ENCODE measurements around the gene CEP112. TPM values are rescaled to one million over a fixed set of nuclear protein-coding genes. Genes with fewer than 3 reads are reported as not detected.
"Not testable (repeated sequence)": the region's sequence is repeated elsewhere in the genome, so short reads cannot be mapped to it uniquely, and the experiment has no call there.

CEP112 gene
- total and polyA plus RNA-seq, 3 donors from 2014 or later = 50.2 to 107 (median 78.8) TPM

DNA sequence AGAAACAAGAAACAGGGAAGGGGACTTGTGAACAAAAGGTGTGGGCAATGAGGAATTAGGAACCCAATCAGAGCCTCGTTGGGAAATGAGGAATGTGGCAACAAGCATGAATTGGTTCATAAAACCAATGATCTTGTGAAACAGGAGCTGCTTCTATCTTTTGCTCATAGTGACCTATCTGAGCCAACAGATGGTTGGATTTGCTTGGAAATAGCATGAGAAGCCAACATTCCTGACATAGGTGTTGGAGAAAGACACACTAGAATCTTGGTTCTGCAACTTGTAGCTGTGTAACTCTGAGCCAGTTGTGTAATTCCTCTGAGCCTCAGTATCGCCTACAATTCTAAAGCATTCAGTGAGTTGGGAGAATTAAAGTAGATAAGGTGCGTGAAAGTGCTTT, 378.6 kb downstream of the CEP112 start:
- Histone ChIP-seq H3K27ac (no peak overlapping the region), H3K36me3 (ENCODE audit: low read depth, missing control alignments) (no peaks in the 10 kb centered on the region), H3K9me3 (no peaks in the 10 kb centered on the region), H3K27me3 (no peaks in the 10 kb centered on the region), H3K4me3 (no peak overlapping the region), H3K4me1 (no peaks in the 10 kb centered on the region)
- TF ChIP-seq, protein P1, sequence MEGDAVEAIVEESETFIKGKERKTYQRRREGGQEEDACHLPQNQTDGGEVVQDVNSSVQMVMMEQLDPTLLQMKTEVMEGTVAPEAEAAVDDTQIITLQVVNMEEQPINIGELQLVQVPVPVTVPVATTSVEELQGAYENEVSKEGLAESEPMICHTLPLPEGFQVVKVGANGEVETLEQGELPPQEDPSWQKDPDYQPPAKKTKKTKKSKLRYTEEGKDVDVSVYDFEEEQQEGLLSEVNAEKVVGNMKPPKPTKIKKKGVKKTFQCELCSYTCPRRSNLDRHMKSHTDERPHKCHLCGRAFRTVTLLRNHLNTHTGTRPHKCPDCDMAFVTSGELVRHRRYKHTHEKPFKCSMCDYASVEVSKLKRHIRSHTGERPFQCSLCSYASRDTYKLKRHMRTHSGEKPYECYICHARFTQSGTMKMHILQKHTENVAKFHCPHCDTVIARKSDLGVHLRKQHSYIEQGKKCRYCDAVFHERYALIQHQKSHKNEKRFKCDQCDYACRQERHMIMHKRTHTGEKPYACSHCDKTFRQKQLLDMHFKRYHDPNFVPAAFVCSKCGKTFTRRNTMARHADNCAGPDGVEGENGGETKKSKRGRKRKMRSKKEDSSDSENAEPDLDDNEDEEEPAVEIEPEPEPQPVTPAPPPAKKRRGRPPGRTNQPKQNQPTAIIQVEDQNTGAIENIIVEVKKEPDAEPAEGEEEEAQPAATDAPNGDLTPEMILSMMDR (IDR thresholded peaks at IDR 0.05) = no peak
- no peak for TF ChIP-seq POLR2A (IDR thresholded peaks at IDR 0.05)
- no peak for DNase-seq
- intact Hi-C loops (cut with DNase I; ENCODE audit: low total_unique reads) = no loop called here
- 78 to 90% methylated on average over 3 of the region's 3 CpGs for WGBS, 2 donors

DNA sequence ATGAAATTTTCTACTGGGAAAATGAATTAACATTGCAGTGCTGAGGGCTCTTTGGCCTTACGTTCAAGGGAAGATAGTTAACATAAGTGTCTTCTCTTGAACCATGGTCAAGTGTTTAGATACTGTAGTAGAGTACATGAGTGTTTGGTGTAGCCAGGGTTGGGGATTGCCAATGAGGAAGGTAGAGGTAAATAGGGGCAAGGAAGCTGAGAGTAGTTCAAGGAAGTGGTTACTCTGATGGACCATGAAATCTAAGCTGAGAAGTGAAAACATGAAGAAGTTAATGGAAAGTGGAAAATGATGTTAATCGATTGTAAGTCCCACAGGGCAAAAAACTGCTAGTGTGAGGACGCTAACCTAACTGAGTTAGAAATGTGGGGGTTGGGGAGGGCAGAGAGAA, 380.9 kb downstream of the CEP112 start:
- Histone ChIP-seq H3K27me3 (no peaks in the 10 kb centered on the region), H3K27ac (no peak overlapping the region), H3K36me3 (ENCODE audit: low read depth, missing control alignments) (no peaks in the 10 kb centered on the region), H3K4me3 (no peak overlapping the region), H3K4me1 (no peaks in the 10 kb centered on the region), H3K9me3 (no peaks in the 10 kb centered on the region)
- intact Hi-C loops (cut with DNase I; ENCODE audit: low total_unique reads) = no loop called here
- DNase-seq = no peak
- TF ChIP-seq, protein P1 (IDR thresholded peaks at IDR 0.05) = no peak
- TF ChIP-seq POLR2A (IDR thresholded peaks at IDR 0.05) = no peak
- WGBS, 2 donors = 62 to 67% methylated on average over 3 of the region's 3 CpGs

DNA sequence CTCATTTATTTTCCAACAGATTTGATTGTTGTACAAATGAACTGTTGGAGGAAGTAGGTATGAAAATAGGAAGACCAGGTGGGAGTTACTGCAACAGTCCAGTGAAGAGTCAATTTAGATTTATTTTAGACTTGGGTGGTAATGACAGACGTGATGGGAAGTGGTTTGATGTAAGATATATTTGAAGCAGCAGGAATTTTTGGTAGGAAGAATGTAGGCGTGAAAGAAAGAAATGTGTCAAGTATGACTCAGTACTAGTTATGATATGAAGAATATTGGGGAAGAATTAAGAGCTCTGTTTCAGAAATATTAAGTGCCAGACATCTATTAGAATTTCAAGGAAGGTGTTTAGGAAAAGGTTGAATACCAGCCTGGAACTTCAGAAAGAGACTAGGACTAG, 382.6 kb downstream of the CEP112 start:
- intact Hi-C loops (cut with DNase I; ENCODE audit: low total_unique reads) = no loop called here
- 80 to 85% methylated on average over 2 of the region's 2 CpGs for WGBS, 2 donors
- no peak overlapping the region for H3K27ac ChIP-seq

DNA sequence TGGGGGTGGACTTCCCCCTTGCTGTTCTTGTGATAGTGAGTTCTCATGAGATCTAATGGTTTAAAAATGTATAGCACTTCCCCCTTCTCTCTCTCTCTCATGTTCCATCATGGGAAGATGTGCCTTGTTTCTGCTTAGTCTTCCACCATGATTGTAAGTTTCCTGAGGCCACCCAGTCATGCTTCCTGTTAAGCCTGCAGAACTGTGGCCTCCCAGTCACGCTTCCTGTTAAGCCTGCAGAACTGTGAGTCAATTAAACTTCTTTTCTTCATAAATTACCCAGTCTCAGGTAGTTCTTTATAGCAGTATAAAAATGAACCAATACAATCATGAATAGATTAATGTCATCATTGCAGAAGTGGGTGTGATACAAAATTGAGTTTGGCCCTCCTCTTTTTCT, 383.4 kb downstream of the CEP112 start:
- H3K4me1 ChIP-seq; DNase-seq; intact Hi-C loops (cut with DNase I; ENCODE audit: low total_unique reads); H3K9me3 ChIP-seq; H3K27ac ChIP-seq; H3K4me3 ChIP-seq; H3K27me3 ChIP-seq; H3K36me3 ChIP-seq (ENCODE audit: low read depth, missing control alignments): not testable (repeated sequence)
- 96 to 100% methylated on average over 1 of the region's 1 CpG for WGBS, 2 donors

More for the DNA sequence above, 382.6 kb downstream of the CEP112 start:
- H3K4me1 ChIP-seq = no peaks in the 10 kb centered on the region
- H3K9me3 ChIP-seq = no peaks in the 10 kb centered on the region
- no peak for DNase-seq
- TF ChIP-seq, protein P1 (IDR thresholded peaks at IDR 0.05) = no peak
- TF ChIP-seq POLR2A (IDR thresholded peaks at IDR 0.05) = no peak
- no peak overlapping the region for H3K4me3 ChIP-seq
- H3K36me3 ChIP-seq (ENCODE audit: low read depth, missing control alignments) = no peaks in the 10 kb centered on the region
- no peaks in the 10 kb centered on the region for H3K27me3 ChIP-seq

DNA sequence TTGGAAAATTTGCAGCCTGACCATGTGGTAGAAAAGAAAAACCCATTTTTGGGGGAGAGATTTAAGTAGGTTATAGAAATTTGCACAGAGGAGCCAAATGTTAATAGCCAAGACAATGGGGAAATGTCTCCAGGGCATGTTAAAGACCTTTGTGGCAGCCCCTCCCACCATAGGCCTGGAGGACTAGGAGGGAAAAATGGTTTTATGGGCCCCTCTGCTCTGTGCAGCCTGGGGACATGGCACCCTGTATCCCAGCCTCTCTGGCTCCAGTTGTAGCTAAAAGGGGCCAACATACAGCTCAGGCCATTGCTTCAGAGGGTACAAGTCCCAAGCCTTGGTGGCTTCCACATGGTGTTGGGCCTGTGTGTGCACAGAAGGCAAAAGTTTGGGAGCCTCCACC, 384.6 kb downstream of the CEP112 start:
- Histone ChIP-seq H3K4me3 (no peak overlapping the region), H3K27ac (no peak overlapping the region), H3K9me3 (no peaks in the 10 kb centered on the region), H3K4me1 (no peaks in the 10 kb centered on the region), H3K27me3 (no peaks in the 10 kb centered on the region), H3K36me3 (ENCODE audit: low read depth, missing control alignments) (no peaks in the 10 kb centered on the region)
- no peak for DNase-seq
- TF ChIP-seq, protein P1 (IDR thresholded peaks at IDR 0.05) = no peak
- TF ChIP-seq POLR2A (IDR thresholded peaks at IDR 0.05) = no peak
- intact Hi-C loops (cut with DNase I; ENCODE audit: low total_unique reads) = no loop called here

Data from testis (tissue), 3 donors.